ENCODE results near the gene SNCG.
"Not testable (repeated sequence)": the region's sequence is repeated elsewhere in the genome, so short reads cannot be mapped to it uniquely, and the experiment has no call there.

SNCG gene

GRCh38 chr10:86961481-86962091, 3.2 kb downstream of the SNCG start:
- DNase-seq, result no peak

- DNase-seq, result no peak
Observed at GRCh38 chr10:86962136-86962980, 4.0 kb downstream of the SNCG start.

- no peak for DNase-seq
Observed at GRCh38 chr10:86962981-86963310, 4.5 kb downstream of the SNCG start.

GRCh38 chr10:86963341-86963919, 5.0 kb downstream of the SNCG start:
- DNase-seq, result no peak

GRCh38 chr10:86964061-86964846, 5.9 kb downstream of the SNCG start:
- no peak for DNase-seq

- DNase-seq, result no peak
Observed at GRCh38 chr10:86964847-86965190, 6.4 kb downstream of the SNCG start.

- DNase-seq, result no peak
Observed at GRCh38 chr10:86965986-86966654, 7.7 kb downstream of the SNCG start.

GRCh38 chr10:86967481-86967941, 9.1 kb downstream of the SNCG start:
- DNase-seq, result no peak

GRCh38 chr10:86968271-86968993, 10.0 kb downstream of the SNCG start, which contains the start of gene ADIRF:
ADIRF (plus strand) TSS chr10:86968482; CDS start chr10:86968545, 63 bp downstream.
- DNase-seq, result no peak

GRCh38 chr10:86968994-86969355, 10.6 kb downstream of the SNCG start:
- DNase-seq, result no peak

GRCh38 chr10:86969421-86970041, 11.1 kb downstream of the SNCG start:
- DNase-seq, result no peak

GRCh38 chr10:86970162-86970981, 12.0 kb downstream of the SNCG start:
- DNase-seq, result no peak

- no peak for DNase-seq
Observed at GRCh38 chr10:86970982-86971231, 12.5 kb downstream of the SNCG start.

- peak in 1 of 2 donors; percentile 20 for DNase-seq
Observed at GRCh38 chr10:86971232-86971991, 13.0 kb downstream of the SNCG start.

GRCh38 chr10:86972613-86973380, 14.4 kb downstream of the SNCG start:
- no peak for DNase-seq

GRCh38 chr10:86974484-86974883, 16.1 kb downstream of the SNCG start:
- DNase-seq, result no peak

- DNase-seq, result no peak
Observed at GRCh38 chr10:86976362-86977056, 18.1 kb downstream of the SNCG start.

- not testable (repeated sequence) for DNase-seq
Observed at GRCh38 chr10:86978457-86978856, 20.1 kb downstream of the SNCG start.
